GM23248 (cell line): ENCODE measurements around the gene CACNA1C. TPM values are rescaled to one million over a fixed set of nuclear protein-coding genes. Genes with fewer than 3 reads are reported as not detected.
A peak's percentile ranks its signal among the peaks of the same experiment; 100 is the strongest.

Source experiments
- DNase-seq: peaks from one replicate; pipeline ENCODE4 v3.0.0-alpha.2; 2015
- H2AFZ ChIP-seq: fragments of 200-600 bp; sonication (generic); 2 replicates; pipeline ENCODE4 v1.6.1; 2016; ENCODE audit warnings: antibody characterized with exemption
- H3F3A ChIP-seq: fragments of 200-600 bp; sonication (generic); 2 replicates; pipeline ENCODE4 v1.6.1; 2016; ENCODE audit warnings: mild to moderate bottlenecking, antibody characterized with exemption, mixed run types; ENCODE audit not compliant: insufficient read depth
- H3K27ac ChIP-seq: fragments of 200-600 bp; sonication (generic); 2 replicates; pipeline ENCODE4 v1.5.1; 2016; ENCODE audit warnings: mild to moderate bottlenecking
- H3K27me3 ChIP-seq: fragments of 200-600 bp; sonication (generic); replicated peaks from 2 replicates; pipeline ENCODE4 v1.6.1; 2016; ENCODE audit warnings: mild to moderate bottlenecking; ENCODE audit not compliant: insufficient read depth
- H3K36me3 ChIP-seq: fragments of 200-600 bp; sonication (generic); 2 replicates; pipeline ENCODE4 v1.6.1; 2016; ENCODE audit warnings: low read depth, mild to moderate bottlenecking
- H3K4me1 ChIP-seq: fragments of 200-600 bp; sonication (generic); 2 replicates; pipeline ENCODE4 v1.6.1; 2016; ENCODE audit warnings: mild to moderate bottlenecking; ENCODE audit not compliant: insufficient read depth
- H3K4me2 ChIP-seq: fragments of 200-600 bp; sonication (generic); one replicate; pipeline ENCODE4 v1.6.1; 2016; ENCODE audit warnings: mild to moderate bottlenecking; ENCODE audit not compliant: unreplicated experiment
- H3K4me3 ChIP-seq: fragments of 200-600 bp; sonication (generic); 2 replicates; pipeline ENCODE4 v1.5.1; 2016; ENCODE audit warnings: mild to moderate bottlenecking
- H3K79me2 ChIP-seq: fragments of 200-600 bp; sonication (generic); 2 replicates; pipeline ENCODE4 v1.6.1; 2016; ENCODE audit warnings: mild to moderate bottlenecking; ENCODE audit not compliant: insufficient read depth
- H3K9ac ChIP-seq: fragments of 200-600 bp; sonication (generic); 2 replicates; pipeline ENCODE4 v1.6.1; 2016; ENCODE audit warnings: mild to moderate bottlenecking
- H3K9me2 ChIP-seq: fragments of 200-600 bp; sonication (generic); 2 replicates; pipeline ENCODE4 v1.6.1; 2016; ENCODE audit warnings: mixed run types, mild to moderate bottlenecking, moderate library complexity; ENCODE audit not compliant: insufficient read depth
- H3K9me3 ChIP-seq: fragments of 200-600 bp; sonication (generic); one replicate; pipeline ENCODE4 v1.6.1; 2017; ENCODE audit warnings: low read depth
- H4K20me1 ChIP-seq: fragments of 200-600 bp; sonication (generic); 2 replicates; pipeline ENCODE4 v1.6.0; 2016; ENCODE audit not compliant: insufficient read depth
- EZH2 ChIP-seq: fragments of 200-600 bp; sonication (generic); IDR thresholded peaks from 2 replicates; pipeline ENCODE4 v1.6.1; 2018; ENCODE audit warnings: antibody characterized with exemption, mild to moderate bottlenecking; ENCODE audit not compliant: insufficient read depth, poor library complexity, severe bottlenecking
- EZH2phosphoT487 ChIP-seq: fragments of 200-600 bp; sonication (generic); IDR thresholded peaks from 2 replicates; pipeline ENCODE4 v1.6.1; 2018; ENCODE audit warnings: antibody characterized with exemption, moderate library complexity, mild to moderate bottlenecking, low read depth; ENCODE audit not compliant: insufficient read depth
- WGBS, 2 experiments: methylation state at CpG; one replicate each; pipeline ENCODE4 v1.1.6; 2015 to 2017; ENCODE audit warnings: low lambda C conversion rate in 2 of 2, low coverage in 1 of 2; ENCODE audit errors: missing lambda C conversion rate in 2 of 2; 5-methylcytosine and 5-hydroxymethylcytosine counted together
- in situ Hi-C: fragments of 300-500 bp; cut with MboI; formaldehyde crosslinking; loops from 2 replicates; pipeline ENCODE4 v1.15.0; 2020
- polyA plus RNA-seq: library from polyadenylated mRNA; unstranded; fragments of >200 nt; fragmentation: Nextera tagmentation; extraction: Ambion mirVana; gene quantifications from 2 replicates; pipeline ENCODE4 v1.2.1, GENCODE V29; 2016
- total RNA-seq: library from RNA; depleted of rRNA; stranded (reverse); fragments of >200 nt; shearing (Covaris generic); gene quantifications from 2 replicates; pipeline ENCODE4 v1.2.3, GENCODE V29; 2014

The CACNA1C gene
- total and polyA plus RNA-seq, 2 experiments from 2014 or later: 4.9 to 11.5 TPM

DNA sequence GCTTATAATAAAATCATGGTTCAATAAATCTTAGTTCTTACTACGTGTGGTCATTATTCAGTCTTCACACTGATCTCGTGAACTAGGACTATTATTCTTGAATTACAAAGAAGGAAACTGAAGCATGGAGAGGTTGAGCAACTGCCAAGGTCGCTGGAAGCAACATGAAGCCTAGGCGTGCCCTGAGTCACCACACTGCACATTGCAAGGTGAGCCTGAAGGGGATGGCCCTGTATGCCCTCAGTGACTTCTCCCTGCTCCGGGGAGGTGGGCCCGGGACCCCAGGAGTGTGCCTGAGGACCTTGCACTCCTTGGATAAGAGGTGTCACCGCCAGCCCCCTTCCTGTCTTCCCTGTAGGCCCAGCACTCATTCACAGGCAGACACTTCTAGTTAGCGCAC is 161.6 kb downstream of the CACNA1C start:
- DNase-seq: no peak
- Histone ChIP-seq H3K4me3 (no peak overlapping the region), H3K4me1 (no peaks in the 10 kb centered on the region), H3K9me3 (no peaks in the 10 kb centered on the region), H2AFZ (no peak overlapping the region), H3K4me2 (no peak overlapping the region), H3K27ac (no peak overlapping the region), H3F3A (no peaks in the 10 kb centered on the region), H3K79me2 (peaks cover 34% of the 10 kb centered on the region), H3K27me3 (no peaks in the 10 kb centered on the region), H4K20me1 (peaks cover 6% of the 10 kb centered on the region; the same call in 1 of the 2 replicates), H3K9ac (no peak overlapping the region), H3K9me2 (no peaks in the 10 kb centered on the region), H3K36me3 (no peaks in the 10 kb centered on the region; the same call in 1 of the 2 replicates)
- WGBS, 2 experiments: 85 to 89% methylated on average over 8 of the region's 8 CpGs
- no peak for TF ChIP-seq EZH2phosphoT487
- in situ Hi-C loops: no loop called here

DNA sequence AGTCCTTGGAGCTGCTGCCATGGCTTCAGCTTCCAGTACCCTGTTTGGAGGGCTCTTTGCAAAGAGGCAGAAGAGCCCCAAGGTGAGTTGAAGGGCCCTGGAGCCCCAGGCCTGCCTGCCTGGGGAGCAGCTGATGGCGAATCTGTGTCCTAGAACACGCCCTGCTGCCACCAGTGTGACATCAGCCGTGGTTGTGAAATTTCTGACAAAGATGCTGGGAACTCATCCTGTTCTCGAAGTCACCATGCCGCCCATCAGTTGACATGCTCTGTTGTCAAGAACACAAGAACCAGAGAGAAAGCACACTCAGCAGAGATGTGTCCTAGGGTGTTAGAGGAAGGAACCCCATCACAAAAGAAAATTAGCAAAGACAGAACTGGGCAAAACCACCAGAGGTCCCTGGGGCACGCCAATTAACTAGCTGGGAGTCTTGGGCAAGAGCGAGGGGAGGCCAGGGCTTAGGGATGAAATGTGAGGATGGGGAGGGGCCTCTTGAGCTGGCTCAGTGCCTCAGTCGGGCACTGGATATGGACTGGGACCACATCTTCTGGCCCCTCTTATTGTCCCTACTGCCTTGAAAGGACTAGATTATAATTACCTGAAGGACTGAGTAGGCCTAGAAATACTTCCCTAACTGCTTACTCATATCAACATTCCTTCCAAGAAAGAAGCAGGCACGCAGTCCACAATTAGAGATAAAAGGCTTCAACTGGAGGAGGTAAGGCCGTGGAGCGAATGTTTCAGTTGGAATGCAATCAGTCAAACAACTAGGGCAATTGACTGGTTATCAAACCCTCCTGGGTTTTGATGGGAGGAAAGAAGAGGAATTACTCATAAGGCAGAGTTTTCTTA is 163.1 kb downstream of the CACNA1C start:
- H3K4me3 ChIP-seq: no peak overlapping the region
- no peak overlapping the region for H3K4me2 ChIP-seq
- H3K9me3 ChIP-seq: no peaks in the 10 kb centered on the region
- H3F3A ChIP-seq: no peaks in the 10 kb centered on the region
- no peaks in the 10 kb centered on the region for H3K27me3 ChIP-seq
- H3K9me2 ChIP-seq: no peaks in the 10 kb centered on the region
- no peaks in the 10 kb centered on the region for H3K4me1 ChIP-seq
- in situ Hi-C loops: no loop called here
- H3K9ac ChIP-seq: no peak overlapping the region
- WGBS, 2 experiments: 89 to 90% methylated on average over 11 of the region's 11 CpGs
- no peak overlapping the region for H3K27ac ChIP-seq
- DNase-seq: peak; percentile 17
- no peaks in the 10 kb centered on the region; the same call in 1 of the 2 replicates for H3K36me3 ChIP-seq
- no peak overlapping the region for H2AFZ ChIP-seq
- no peak for TF ChIP-seq EZH2phosphoT487
- no peak for TF ChIP-seq EZH2
- H3K79me2 ChIP-seq: peaks cover 25% of the 10 kb centered on the region
- no peaks in the 10 kb centered on the region; the same call in 1 of the 2 replicates for H4K20me1 ChIP-seq

DNA sequence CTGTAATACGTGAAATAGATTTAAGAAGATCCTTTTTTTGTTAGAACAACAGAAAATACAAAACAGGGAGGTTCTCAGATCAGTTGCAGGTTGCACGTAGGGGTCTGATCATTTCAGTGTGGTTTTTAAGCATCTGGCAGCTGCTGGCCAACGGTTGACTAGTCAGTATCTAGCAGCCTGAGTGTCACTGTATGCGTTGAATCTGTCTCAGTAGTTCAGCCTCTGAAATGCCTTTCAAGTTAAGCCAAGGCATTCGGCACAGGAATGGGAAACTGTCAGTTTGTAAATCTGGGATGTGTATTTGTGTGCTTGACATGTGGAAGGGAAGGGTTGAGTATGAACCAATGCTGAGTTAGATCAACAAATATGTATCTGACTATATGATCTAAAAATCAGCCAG is 165.9 kb downstream of the CACNA1C start:
- no peaks in the 10 kb centered on the region for H3K27me3 ChIP-seq
- no peaks in the 10 kb centered on the region; the same call in 1 of the 2 replicates for H4K20me1 ChIP-seq
- no peak overlapping the region for H2AFZ ChIP-seq
- H3K4me2 ChIP-seq: no peak overlapping the region
- peaks cover 18% of the 10 kb centered on the region; the same call in 1 of the 2 replicates for H3K79me2 ChIP-seq
- DNase-seq: no peak
- H3K9me3 ChIP-seq: no peaks in the 10 kb centered on the region
- H3K4me3 ChIP-seq: no peak overlapping the region
- WGBS, 2 experiments: 77 to 79% methylated on average over 5 of the region's 5 CpGs
- no peak overlapping the region for H3K9ac ChIP-seq
- no peaks in the 10 kb centered on the region; the same call in 1 of the 2 replicates for H3K36me3 ChIP-seq
- no peaks in the 10 kb centered on the region for H3K4me1 ChIP-seq
- no peak for TF ChIP-seq EZH2phosphoT487
- TF ChIP-seq EZH2: no peak
- H3K27ac ChIP-seq: no peak overlapping the region
- in situ Hi-C loops: no loop called here
- H3F3A ChIP-seq: no peaks in the 10 kb centered on the region
- H3K9me2 ChIP-seq: no peaks in the 10 kb centered on the region

DNA sequence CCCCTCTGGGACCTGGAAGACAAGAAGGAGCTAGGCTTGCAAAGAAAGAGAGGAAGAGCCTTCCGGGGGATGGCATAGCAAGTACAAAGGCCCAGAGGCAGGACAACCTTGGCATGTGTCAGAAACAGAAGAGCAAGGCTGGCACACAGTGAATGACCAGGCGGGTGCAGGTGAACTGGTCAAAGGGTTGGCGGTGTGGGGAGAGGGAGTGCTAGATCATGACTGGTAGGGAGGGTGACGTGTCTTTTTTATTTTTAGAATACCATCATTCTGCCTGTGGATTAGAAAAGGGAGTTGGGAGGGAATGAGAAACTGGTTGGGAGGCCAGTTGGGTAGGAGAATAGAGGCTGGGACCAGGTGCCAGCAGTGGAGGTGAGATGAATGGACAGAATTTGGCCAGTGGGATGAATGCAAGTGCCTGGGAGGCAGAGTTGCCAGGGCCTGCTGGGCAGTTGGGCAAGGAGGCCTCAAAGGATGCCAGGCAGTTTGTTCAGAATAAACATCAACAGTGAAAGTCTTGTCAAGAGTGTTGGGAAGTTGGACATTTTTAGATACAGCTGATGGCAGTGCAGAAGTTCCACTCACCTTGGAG is 168.3 kb downstream of the CACNA1C start:
- Histone ChIP-seq H2AFZ (no peak overlapping the region), H3K4me1 (peaks cover 9% of the 10 kb centered on the region), H3K4me3 (no peak overlapping the region), H3K36me3 (no peaks in the 10 kb centered on the region), H3K9me2 (no peaks in the 10 kb centered on the region), H3K79me2 (peaks cover 18% of the 10 kb centered on the region; the same call in 1 of the 2 replicates), H3K27me3 (no peaks in the 10 kb centered on the region), H4K20me1 (no peaks in the 10 kb centered on the region; the same call in 1 of the 2 replicates), H3K9me3 (no peaks in the 10 kb centered on the region), H3F3A (peaks cover 15% of the 10 kb centered on the region; the same call in 1 of the 2 replicates), H3K9ac (no peak overlapping the region), H3K27ac (no peak overlapping the region), H3K4me2 (no peak overlapping the region)
- in situ Hi-C loops: no loop called here
- no peak for DNase-seq
- TF ChIP-seq EZH2phosphoT487: no peak
- TF ChIP-seq EZH2: no peak
- WGBS, 2 experiments: 99 to 100% methylated on average over 4 of the region's 4 CpGs
